ENCODE results near the gene C11orf98. TPM values are rescaled to one million over a fixed set of nuclear protein-coding genes. Genes with fewer than 3 reads are reported as not detected.

The C11orf98 gene
- total RNA-seq, 1 experiment from 2014 or later: 69.1 TPM

DNA sequence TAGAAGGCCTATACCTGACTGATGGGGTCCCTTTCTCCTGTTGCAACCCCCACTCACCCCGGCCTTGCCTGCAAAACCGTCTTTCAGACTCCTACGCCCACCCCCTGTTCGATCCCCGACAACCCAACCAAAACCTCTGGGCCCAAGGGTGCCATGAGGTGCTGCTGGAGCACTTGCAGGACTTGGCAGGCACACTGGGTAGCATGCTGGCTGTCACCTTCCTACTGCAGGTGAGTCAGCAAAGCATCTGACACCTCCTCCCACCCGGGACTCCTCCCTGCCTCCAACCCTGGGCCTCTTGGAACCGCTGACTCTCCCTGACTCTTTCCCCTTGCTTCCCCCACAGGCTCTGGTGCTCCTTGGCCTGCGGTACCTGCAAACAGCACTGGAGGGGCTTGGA, 50.7 kb downstream of the C11orf98 start:
- no peak for DNase-seq (ENCODE audit: extremely low read depth, low read depth)

GRCh38 chr11:62613291-62613778, 51.7 kb downstream of the C11orf98 start:
- DNase-seq (ENCODE audit: extremely low read depth, low read depth): no peak

Small RNAs within 50 kb of the gene (small RNA-seq; reads per million reads assigned to genes)
- 0 reads per million in 2 experiments for gene SNORA57

Other genes with a start within 250 kb of the C11orf98 start
- gene SCGB1A1, start 246.2 kb downstream of the C11orf98 start, total RNA-seq (2014; rRNA removed; shearing (Covaris generic)): not detected in 2 replicates
- 80.2 and 86.0 TPM in 2 replicates for gene AHNAK, start 118.4 kb downstream of the C11orf98 start, total RNA-seq (2014; rRNA removed; shearing (Covaris generic))
- gene EEF1G, start 91.3 kb downstream of the C11orf98 start, total RNA-seq (2014; rRNA removed; shearing (Covaris generic)): 2,030 and 2,160 TPM in 2 replicates
- 6.3 and 6.4 TPM in 2 replicates for gene TUT1, start 73.7 kb downstream of the C11orf98 start, total RNA-seq (2014; rRNA removed; shearing (Covaris generic))
- gene MTA2, start 63.3 kb downstream of the C11orf98 start, total RNA-seq (2014; rRNA removed; shearing (Covaris generic)): 67.7 and 79.0 TPM in 2 replicates
- 14.6 and 18.4 TPM in 2 replicates for gene EML3, start 52.4 kb downstream of the C11orf98 start, total RNA-seq (2014; rRNA removed; shearing (Covaris generic))
- 1.2 and 3.0 TPM in 2 replicates for gene ROM1, start 52.0 kb downstream of the C11orf98 start, total RNA-seq (2014; rRNA removed; shearing (Covaris generic))
- gene B3GAT3, start 43.2 kb downstream of the C11orf98 start, total RNA-seq (2014; rRNA removed; shearing (Covaris generic)): 22.6 TPM in 2 replicates
- gene GANAB, start 18.6 kb downstream of the C11orf98 start, total RNA-seq (2014; rRNA removed; shearing (Covaris generic)): 172 and 229 TPM in 2 replicates
- gene INTS5, start 11.9 kb downstream of the C11orf98 start, total RNA-seq (2014; rRNA removed; shearing (Covaris generic)): 11.1 and 11.4 TPM in 2 replicates
- gene CSKMT, start 102 bp upstream of the C11orf98 start, total RNA-seq (2014; rRNA removed; shearing (Covaris generic)): 8.8 and 11.5 TPM in 2 replicates
- gene UQCC3, start 6.5 kb upstream of the C11orf98 start, total RNA-seq (2014; rRNA removed; shearing (Covaris generic)): 13.9 and 20.2 TPM in 2 replicates
- gene LBHD1, start 7.1 kb upstream of the C11orf98 start, total RNA-seq (2014; rRNA removed; shearing (Covaris generic)): 5.4 and 5.5 TPM in 2 replicates
- 82.6 and 93.2 TPM in 2 replicates for gene UBXN1, start 13.9 kb upstream of the C11orf98 start, total RNA-seq (2014; rRNA removed; shearing (Covaris generic))
- gene LRRN4CL, start 24.3 kb upstream of the C11orf98 start, total RNA-seq (2014; rRNA removed; shearing (Covaris generic)): 0.02 TPM in 1 of 2 replicates, not detected in the other
- 57.4 and 59.2 TPM in 2 replicates for gene BSCL2, start 42.2 kb upstream of the C11orf98 start, total RNA-seq (2014; rRNA removed; shearing (Covaris generic))
- 0.17 TPM in 1 of 2 replicates, not detected in the other for gene GNG3, start 42.5 kb upstream of the C11orf98 start, total RNA-seq (2014; rRNA removed; shearing (Covaris generic))
- 4.4 and 7.5 TPM in 2 replicates for gene HNRNPUL2, start 62.2 kb upstream of the C11orf98 start, total RNA-seq (2014; rRNA removed; shearing (Covaris generic))
- 25.8 and 28.8 TPM in 2 replicates for gene TTC9C, start 63.3 kb upstream of the C11orf98 start, total RNA-seq (2014; rRNA removed; shearing (Covaris generic))
- gene ZBTB3, start 89.0 kb upstream of the C11orf98 start, total RNA-seq (2014; rRNA removed; shearing (Covaris generic)): 4.1 and 5.5 TPM in 2 replicates
- gene POLR2G, start 96.4 kb upstream of the C11orf98 start, total RNA-seq (2014; rRNA removed; shearing (Covaris generic)): 79.6 and 88.3 TPM in 2 replicates
- gene TAF6L, start 106.2 kb upstream of the C11orf98 start, total RNA-seq (2014; rRNA removed; shearing (Covaris generic)): 10.5 and 11.9 TPM in 2 replicates
- gene TMEM179B, start 122.2 kb upstream of the C11orf98 start, total RNA-seq (2014; rRNA removed; shearing (Covaris generic)): 38.4 and 44.3 TPM in 2 replicates
- 21.4 and 25.9 TPM in 2 replicates for gene TMEM223, start 126.8 kb upstream of the C11orf98 start, total RNA-seq (2014; rRNA removed; shearing (Covaris generic))
- gene NXF1, start 140.2 kb upstream of the C11orf98 start, total RNA-seq (2014; rRNA removed; shearing (Covaris generic)): 18.7 and 28.7 TPM in 2 replicates
- 14.7 and 15.9 TPM in 2 replicates for gene STX5, start 166.8 kb upstream of the C11orf98 start, total RNA-seq (2014; rRNA removed; shearing (Covaris generic))
- not detected in 2 replicates for gene TEX54, start 167.6 kb upstream of the C11orf98 start, total RNA-seq (2014; rRNA removed; shearing (Covaris generic))
- gene WDR74, start 174.4 kb upstream of the C11orf98 start, total RNA-seq (2014; rRNA removed; shearing (Covaris generic)): 64.7 and 71.2 TPM in 2 replicates
- 449 and 464 TPM in 2 replicates for gene SLC3A2, start 215.7 kb upstream of the C11orf98 start, total RNA-seq (2014; rRNA removed; shearing (Covaris generic))